ENCODE data around the gene SLC22A17.

DNA sequence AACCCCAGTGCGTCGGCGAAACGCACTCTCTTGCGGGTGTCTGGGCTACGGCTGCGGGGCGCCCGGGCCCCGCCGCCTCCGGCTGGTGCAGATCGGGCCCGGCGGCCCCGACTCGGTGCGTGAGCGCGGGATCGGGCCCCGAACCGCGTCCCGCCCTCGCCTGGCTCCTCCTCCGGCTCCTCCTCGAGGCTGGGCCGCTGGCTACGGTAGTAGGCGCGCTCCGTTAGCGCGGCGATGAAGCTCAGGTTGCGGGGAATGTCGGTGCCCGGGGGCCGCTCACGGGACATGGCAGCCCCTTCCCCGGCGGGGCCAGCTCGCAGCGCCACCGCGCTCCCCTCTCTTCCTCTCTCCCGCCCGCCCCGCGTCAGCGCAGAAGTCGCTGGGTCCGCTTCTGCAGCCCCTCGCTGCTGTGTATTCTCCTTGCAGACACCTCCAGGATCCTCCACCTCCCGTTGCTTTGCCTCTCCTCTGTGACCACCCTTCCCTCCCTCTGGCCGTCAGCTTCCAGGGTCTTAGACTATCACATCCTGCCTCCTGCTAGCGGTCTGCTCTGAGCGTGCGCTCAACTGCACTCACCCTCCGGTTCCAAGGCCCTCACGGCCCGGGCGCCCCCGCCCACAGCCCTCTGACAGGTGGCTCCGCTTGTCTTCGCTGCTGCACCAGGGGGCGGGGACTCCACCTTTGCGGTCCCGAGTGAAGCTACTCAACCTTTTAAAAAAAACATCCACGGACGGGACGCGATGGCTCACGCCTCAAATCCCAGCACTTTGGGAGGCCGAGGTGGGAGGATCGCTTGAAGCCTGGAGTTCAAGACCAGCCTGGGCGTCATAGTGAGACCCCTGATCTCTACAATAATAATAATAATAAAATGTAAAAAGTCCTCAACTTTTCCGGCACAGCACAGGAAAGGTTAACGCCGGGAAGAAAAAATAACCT is 50.1 kb downstream of the SLC22A17 start, which contains the start of gene PPP1R3E:
- TF ChIP-seq, protein P1, sequence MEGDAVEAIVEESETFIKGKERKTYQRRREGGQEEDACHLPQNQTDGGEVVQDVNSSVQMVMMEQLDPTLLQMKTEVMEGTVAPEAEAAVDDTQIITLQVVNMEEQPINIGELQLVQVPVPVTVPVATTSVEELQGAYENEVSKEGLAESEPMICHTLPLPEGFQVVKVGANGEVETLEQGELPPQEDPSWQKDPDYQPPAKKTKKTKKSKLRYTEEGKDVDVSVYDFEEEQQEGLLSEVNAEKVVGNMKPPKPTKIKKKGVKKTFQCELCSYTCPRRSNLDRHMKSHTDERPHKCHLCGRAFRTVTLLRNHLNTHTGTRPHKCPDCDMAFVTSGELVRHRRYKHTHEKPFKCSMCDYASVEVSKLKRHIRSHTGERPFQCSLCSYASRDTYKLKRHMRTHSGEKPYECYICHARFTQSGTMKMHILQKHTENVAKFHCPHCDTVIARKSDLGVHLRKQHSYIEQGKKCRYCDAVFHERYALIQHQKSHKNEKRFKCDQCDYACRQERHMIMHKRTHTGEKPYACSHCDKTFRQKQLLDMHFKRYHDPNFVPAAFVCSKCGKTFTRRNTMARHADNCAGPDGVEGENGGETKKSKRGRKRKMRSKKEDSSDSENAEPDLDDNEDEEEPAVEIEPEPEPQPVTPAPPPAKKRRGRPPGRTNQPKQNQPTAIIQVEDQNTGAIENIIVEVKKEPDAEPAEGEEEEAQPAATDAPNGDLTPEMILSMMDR (IDR thresholded peaks at IDR 0.05), result no peak
- TF ChIP-seq EP300 (IDR thresholded peaks at IDR 0.05), result no peak

Measured in ovary (tissue), 3 donors.